Astrocyte (in vitro differentiated cells and primary cell): ENCODE data around the gene IBTK. TPM values are rescaled to one million over a fixed set of nuclear protein-coding genes. Genes with fewer than 3 reads are reported as not detected.
"Not testable (repeated sequence)": the region's sequence is repeated elsewhere in the genome, so short reads cannot be mapped to it uniquely, and the experiment has no call there.

Source experiments
- DNase-seq: peaks from one replicate; pipeline ENCODE4 v3.0.0-alpha.2; 2010; ENCODE audit warnings: low read depth
- FAIRE-seq: peaks from 2 replicates; lab custom pipeline; 2011; peaks lifted over from hg19 to GRCh38; lab: Jason Lieb, UNC
- H2AFZ ChIP-seq: 2 replicates; pipeline ENCODE4 v1.6.0; 2012; ENCODE audit warnings: low read depth, low read length, inconsistent platforms
- H3K27ac ChIP-seq: 2 replicates; pipeline ENCODE4 v1.5.1; 2011; ENCODE audit warnings: low read depth, low read length, inconsistent platforms
- H3K27me3 ChIP-seq: 2 replicates; pipeline ENCODE4 v1.6.0; 2011; ENCODE audit warnings: low read length, inconsistent platforms; ENCODE audit not compliant: insufficient read depth
- H3K36me3 ChIP-seq: 2 replicates; pipeline ENCODE4 v1.5.1; 2011; ENCODE audit warnings: low read length, inconsistent platforms; ENCODE audit not compliant: insufficient read depth
- H3K4me1 ChIP-seq: 2 replicates; pipeline ENCODE4 v1.5.1; 2011; ENCODE audit warnings: low read length, inconsistent platforms; ENCODE audit not compliant: insufficient read depth
- H3K4me2 ChIP-seq: 2 replicates; pipeline ENCODE4 v1.6.0; 2012; ENCODE audit warnings: low read length, inconsistent platforms
- H3K4me3 ChIP-seq: 2 replicates; pipeline ENCODE4 v1.5.1; 2011; ENCODE audit warnings: low read depth, mild to moderate bottlenecking, low read length, inconsistent platforms; ENCODE audit not compliant: insufficient read depth
- H3K79me2 ChIP-seq: 2 replicates; pipeline ENCODE4 v1.6.0; 2012; ENCODE audit warnings: mild to moderate bottlenecking, low read length, inconsistent platforms; ENCODE audit not compliant: insufficient read depth
- H3K9ac ChIP-seq: 2 replicates; pipeline ENCODE4 v1.6.0; 2012; ENCODE audit warnings: mild to moderate bottlenecking, low read length, inconsistent platforms
- H3K9me3 ChIP-seq: 2 replicates; pipeline ENCODE4 v1.5.1; 2012; ENCODE audit warnings: low read depth, mild to moderate bottlenecking, low read length, inconsistent platforms; ENCODE audit not compliant: insufficient read depth
- H4K20me1 ChIP-seq: 2 replicates; pipeline ENCODE4 v1.6.0; 2012; ENCODE audit warnings: low read length, inconsistent platforms; ENCODE audit not compliant: insufficient read depth
- H3K27ac Mint-ChIP-seq: one replicate; pipeline ENCODE4 v1.8.0; 2021; ENCODE audit warnings: mild to moderate bottlenecking, mixed read lengths; ENCODE audit not compliant: unreplicated experiment
- H3K27me3 Mint-ChIP-seq: one replicate; pipeline ENCODE4 v1.8.0; 2021; ENCODE audit warnings: low read depth, mixed read lengths; ENCODE audit not compliant: unreplicated experiment
- H3K36me3 Mint-ChIP-seq: one replicate; pipeline ENCODE4 v1.8.0; 2021; ENCODE audit warnings: low read depth, mixed read lengths; ENCODE audit not compliant: unreplicated experiment
- H3K4me1 Mint-ChIP-seq: one replicate; pipeline ENCODE4 v1.8.0; 2021; ENCODE audit warnings: low read depth, mixed read lengths; ENCODE audit not compliant: unreplicated experiment
- H3K4me3 Mint-ChIP-seq: one replicate; pipeline ENCODE4 v1.8.0; 2021; ENCODE audit warnings: mild to moderate bottlenecking, moderate library complexity, mixed read lengths; ENCODE audit not compliant: unreplicated experiment
- H3K9me3 Mint-ChIP-seq: one replicate; pipeline ENCODE4 v1.8.0; 2021; ENCODE audit warnings: mild to moderate bottlenecking, mixed read lengths; ENCODE audit not compliant: unreplicated experiment
- CTCF ChIP-seq: IDR thresholded peaks from 2 replicates; pipeline ENCODE4 v1.5.1; 2011; ENCODE audit warnings: low read depth, mild to moderate bottlenecking, inconsistent platforms, low read length, moderate library complexity; ENCODE audit not compliant: insufficient read depth
- EZH2 ChIP-seq: IDR thresholded peaks from 2 replicates; pipeline ENCODE4 v1.6.1; 2012; ENCODE audit warnings: mild to moderate bottlenecking, low read length, inconsistent platforms; ENCODE audit not compliant: insufficient read depth
- total RNA-seq: library from RNA; stranded (reverse); gene quantifications from 2 replicates; pipeline ENCODE4 v1.2.1, GENCODE V29; 2021

Gene IBTK
- total RNA-seq, 1 donor from 2014 or later = 42.7 TPM

GRCh38 chr6:82129797-82130196 is 117.7 kb downstream of the IBTK start:
- Histone ChIP-seq H3K79me2 (no peaks in the 10 kb centered on the region), H3K36me3 (no peaks in the 10 kb centered on the region), H3K4me1 (no peaks in the 10 kb centered on the region), H2AFZ (no peak overlapping the region), H3K4me3 (no peak overlapping the region), H3K27me3 (no peaks in the 10 kb centered on the region), H3K9ac (no peak overlapping the region), H4K20me1 (no peaks in the 10 kb centered on the region), H3K4me2 (no peak overlapping the region), H3K9me3 (no peaks in the 10 kb centered on the region), H3K27ac (no peak overlapping the region)
- H3K27ac Mint-ChIP-seq = no peak overlapping the region
- DNase-seq (no peak), FAIRE-seq (no peak)
- peaks cover 18% of the 10 kb centered on the region for H3K9me3 Mint-ChIP-seq
- no peaks in the 10 kb centered on the region for H3K4me1 Mint-ChIP-seq
- H3K27me3 Mint-ChIP-seq = no peaks in the 10 kb centered on the region
- TF ChIP-seq CTCF (no peak), EZH2 (no peak)
- no peaks in the 10 kb centered on the region for H3K36me3 Mint-ChIP-seq
- H3K4me3 Mint-ChIP-seq = no peak overlapping the region

- not testable (repeated sequence) for H3K9ac ChIP-seq, FAIRE-seq, H3K79me2 ChIP-seq, H3K27ac ChIP-seq, H3K27me3 ChIP-seq, H3K27me3 Mint-ChIP-seq, H2AFZ ChIP-seq, H3K4me3 ChIP-seq, H3K36me3 Mint-ChIP-seq, H3K4me1 Mint-ChIP-seq, DNase-seq, H3K36me3 ChIP-seq, H4K20me1 ChIP-seq, H3K9me3 ChIP-seq, H3K27ac Mint-ChIP-seq, H3K4me3 Mint-ChIP-seq, H3K4me2 ChIP-seq, H3K4me1 ChIP-seq
- H3K9me3 Mint-ChIP-seq = peaks cover 18% of the 10 kb centered on the region
Measured at GRCh38 chr6:82128973-82129372, 118.6 kb downstream of the IBTK start.

- no peak for FAIRE-seq
Measured at GRCh38 chr6:82123632-82124031, 123.9 kb downstream of the IBTK start.

More at GRCh38 chr6:82123632-82124031, 123.9 kb downstream of the IBTK start:
- H3K27me3 Mint-ChIP-seq = no peaks in the 10 kb centered on the region
- no peak for DNase-seq
- Histone ChIP-seq H3K36me3 (no peaks in the 10 kb centered on the region), H2AFZ (no peak overlapping the region), H3K27ac (no peak overlapping the region), H3K9me3 (no peaks in the 10 kb centered on the region), H3K79me2 (no peaks in the 10 kb centered on the region), H3K4me1 (no peaks in the 10 kb centered on the region), H4K20me1 (no peaks in the 10 kb centered on the region), H3K27me3 (no peaks in the 10 kb centered on the region), H3K9ac (no peak overlapping the region), H3K4me3 (no peak overlapping the region), H3K4me2 (no peak overlapping the region)
- TF ChIP-seq EZH2 = no peak
- TF ChIP-seq CTCF = no peak
- peaks cover 13% of the 10 kb centered on the region for H3K9me3 Mint-ChIP-seq
- no peaks in the 10 kb centered on the region for H3K36me3 Mint-ChIP-seq
- no peak overlapping the region for H3K4me3 Mint-ChIP-seq
- no peaks in the 10 kb centered on the region for H3K4me1 Mint-ChIP-seq
- no peak overlapping the region for H3K27ac Mint-ChIP-seq

Other genes starting within 250 kb of the IBTK start
- gene TPBG, start 116.1 kb upstream of the IBTK start, total RNA-seq = 23.7 and 26.0 TPM in 2 replicates